Epidermal melanocyte (primary cell): ENCODE data around the gene GHR.

Experiments used
- DNase-seq: peaks from one replicate; pipeline ENCODE4 v3.0.0; 2011; ENCODE audit warnings: low spot score; ENCODE audit not compliant: insufficient read length

The GHR gene

GRCh38 chr5:42461507-42461906 lies 38.3 kb downstream of the GHR start:
- no peak for DNase-seq

- DNase-seq = no peak
Measured at GRCh38 chr5:42462083-42462482, 38.8 kb downstream of the GHR start.

- DNase-seq = no peak
Measured at GRCh38 chr5:42467572-42467971, 44.3 kb downstream of the GHR start.

GRCh38 chr5:42467981-42468524 lies 44.8 kb downstream of the GHR start:
- no peak for DNase-seq

GRCh38 chr5:42483472-42484154 lies 60.4 kb downstream of the GHR start:
- no peak for DNase-seq

GRCh38 chr5:42487077-42487476 lies 63.8 kb downstream of the GHR start:
- DNase-seq = no peak

- DNase-seq = no peak
Measured at GRCh38 chr5:42487821-42488220, 64.6 kb downstream of the GHR start.

GRCh38 chr5:42490831-42491230 lies 67.6 kb downstream of the GHR start:
- DNase-seq = no peak

- no peak for DNase-seq
Measured at GRCh38 chr5:42491699-42492098, 68.5 kb downstream of the GHR start.

GRCh38 chr5:42492974-42493373 lies 69.7 kb downstream of the GHR start:
- no peak for DNase-seq

GRCh38 chr5:42494414-42494813 lies 71.2 kb downstream of the GHR start:
- no peak for DNase-seq

- DNase-seq = no peak
Measured at GRCh38 chr5:42495914-42496313, 72.7 kb downstream of the GHR start.

GRCh38 chr5:42496397-42497156 lies 73.3 kb downstream of the GHR start:
- DNase-seq = no peak

- no peak for DNase-seq
Measured at GRCh38 chr5:42498000-42498399, 74.8 kb downstream of the GHR start.

GRCh38 chr5:42499016-42499415 lies 75.8 kb downstream of the GHR start:
- no peak for DNase-seq

- no peak for DNase-seq
Measured at GRCh38 chr5:42500003-42500599, 76.9 kb downstream of the GHR start.

GRCh38 chr5:42502613-42503470 lies 79.6 kb downstream of the GHR start:
- DNase-seq = no peak

GRCh38 chr5:42506662-42507061 lies 83.4 kb downstream of the GHR start:
- DNase-seq = no peak

- DNase-seq = no peak
Measured at GRCh38 chr5:42507451-42508097, 84.3 kb downstream of the GHR start.

- DNase-seq = no peak
Measured at GRCh38 chr5:42513246-42513645, 90.0 kb downstream of the GHR start.

GRCh38 chr5:42514754-42515153 lies 91.5 kb downstream of the GHR start:
- DNase-seq = no peak
